Measurements from ENCODE around the gene UBE4B. TPM values are rescaled to one million over a fixed set of nuclear protein-coding genes. Genes with fewer than 3 reads are reported as not detected.
"Not testable (repeated sequence)": the region's sequence is repeated elsewhere in the genome, so short reads cannot be mapped to it uniquely, and the experiment has no call there.

UBE4B gene
- total and polyA plus RNA-seq, 7 donors, result 28.8 to 90.9 (median 48.5) TPM

GRCh38 chr1:10001016-10001665 lies 31.6 kb upstream of the UBE4B start:
- no peak for TF ChIP-seq CTCF (IDR thresholded peaks at IDR 0.05)
- Histone ChIP-seq H3K36me3 (ENCODE audit: insufficient read depth in 1 of 2, low read depth in 1 of 2) (no peaks in the 10 kb centered on the region), H3K27ac (no peak overlapping the region), H3K27me3 (ENCODE audit: insufficient read depth in 3 of 3, low read length in 2 of 3) (peaks cover 0 to 49% (median 9%) of the 10 kb centered on the region in 3 donors), H3K4me3 (no peak overlapping the region), H3K4me1 (peaks cover 6% of the 10 kb centered on the region), H3K9me3 (no peaks in the 10 kb centered on the region)
- ATAC-seq (no peak), DNase-seq (no peak)
- 62 to 64% (median 64%) methylated on average over 8 of the region's 8 CpGs for WGBS, 3 donors
- intact Hi-C loops (cut with DNase I), result no loop called here

- 87 to 92% (median 88%) methylated on average over 8 of the region's 8 CpGs for WGBS, 3 donors
These were observed 27.5 kb upstream of the UBE4B start for GRCh38 chr1:10005248-10005647.

GRCh38 chr1:10007169-10007568 lies 25.6 kb upstream of the UBE4B start:
- peaks cover 0 to 3% (median 0%) of the 10 kb centered on the region in 3 donors for H3K27me3 ChIP-seq (ENCODE audit: insufficient read depth in 3 of 3, low read length in 2 of 3)
- 40 to 46% (median 44%) methylated on average over 4 of the region's 4 CpGs for WGBS, 3 donors
- H3K9me3 ChIP-seq, result no peaks in the 10 kb centered on the region
- no peak for DNase-seq
- intact Hi-C loops (cut with DNase I), result no loop called here
- TF ChIP-seq CTCF (IDR thresholded peaks at IDR 0.05), result no peak
- H3K4me3 ChIP-seq, result no peak overlapping the region
- no peaks in the 10 kb centered on the region for H3K36me3 ChIP-seq (ENCODE audit: insufficient read depth in 1 of 2, low read depth in 1 of 2)
- H3K27ac ChIP-seq, result no peak overlapping the region
- no peak for ATAC-seq
- H3K4me1 ChIP-seq, result no peaks in the 10 kb centered on the region

More at GRCh38 chr1:10005248-10005647, 27.5 kb upstream of the UBE4B start:
- H3K27ac ChIP-seq; H3K4me1 ChIP-seq; ATAC-seq; intact Hi-C loops (cut with DNase I); H3K36me3 ChIP-seq (ENCODE audit: insufficient read depth in 1 of 2, low read depth in 1 of 2); DNase-seq; H3K9me3 ChIP-seq; H3K4me3 ChIP-seq: not testable (repeated sequence)
- peaks cover 0 to 10% (median 0%) of the 10 kb centered on the region in 3 donors for H3K27me3 ChIP-seq (ENCODE audit: insufficient read depth in 3 of 3, low read length in 2 of 3)

- Histone ChIP-seq H3K27ac (no peak overlapping the region), H3K36me3 (ENCODE audit: insufficient read depth in 1 of 2, low read depth in 1 of 2) (no peaks in the 10 kb centered on the region), H3K9me3 (no peaks in the 10 kb centered on the region), H3K4me3 (no peak overlapping the region), H3K4me1 (no peaks in the 10 kb centered on the region), H3K27me3 (ENCODE audit: insufficient read depth in 3 of 3, low read length in 2 of 3) (no peaks in the 10 kb centered on the region)
- intact Hi-C loops (cut with DNase I), result no loop called here
- TF ChIP-seq CTCF (IDR thresholded peaks at IDR 0.05), result no peak
- 79 to 88% (median 80%) methylated on average over 5 of the region's 5 CpGs for WGBS, 3 donors
- no peak for DNase-seq
- no peak for ATAC-seq
These were observed 18.7 kb upstream of the UBE4B start for GRCh38 chr1:10014016-10014415.

GRCh38 chr1:10019561-10019960 lies 13.2 kb upstream of the UBE4B start:
- Histone ChIP-seq H3K4me3 (no peak overlapping the region), H3K27me3 (ENCODE audit: insufficient read depth in 3 of 3, low read length in 2 of 3) (no peaks in the 10 kb centered on the region), H3K9me3 (no peaks in the 10 kb centered on the region), H3K4me1 (no peaks in the 10 kb centered on the region), H3K36me3 (ENCODE audit: insufficient read depth in 1 of 2, low read depth in 1 of 2) (no peaks in the 10 kb centered on the region), H3K27ac (no peak overlapping the region)
- intact Hi-C loops (cut with DNase I), result no loop called here
- DNase-seq (no peak), ATAC-seq (no peak)
- no peak for TF ChIP-seq CTCF (IDR thresholded peaks at IDR 0.05)
